ENCODE measurements around the gene STPG2.

GRCh38 chr4:97812768-97813167 is 330.5 kb downstream of the STPG2 start:
- TF ChIP-seq, protein P1, sequence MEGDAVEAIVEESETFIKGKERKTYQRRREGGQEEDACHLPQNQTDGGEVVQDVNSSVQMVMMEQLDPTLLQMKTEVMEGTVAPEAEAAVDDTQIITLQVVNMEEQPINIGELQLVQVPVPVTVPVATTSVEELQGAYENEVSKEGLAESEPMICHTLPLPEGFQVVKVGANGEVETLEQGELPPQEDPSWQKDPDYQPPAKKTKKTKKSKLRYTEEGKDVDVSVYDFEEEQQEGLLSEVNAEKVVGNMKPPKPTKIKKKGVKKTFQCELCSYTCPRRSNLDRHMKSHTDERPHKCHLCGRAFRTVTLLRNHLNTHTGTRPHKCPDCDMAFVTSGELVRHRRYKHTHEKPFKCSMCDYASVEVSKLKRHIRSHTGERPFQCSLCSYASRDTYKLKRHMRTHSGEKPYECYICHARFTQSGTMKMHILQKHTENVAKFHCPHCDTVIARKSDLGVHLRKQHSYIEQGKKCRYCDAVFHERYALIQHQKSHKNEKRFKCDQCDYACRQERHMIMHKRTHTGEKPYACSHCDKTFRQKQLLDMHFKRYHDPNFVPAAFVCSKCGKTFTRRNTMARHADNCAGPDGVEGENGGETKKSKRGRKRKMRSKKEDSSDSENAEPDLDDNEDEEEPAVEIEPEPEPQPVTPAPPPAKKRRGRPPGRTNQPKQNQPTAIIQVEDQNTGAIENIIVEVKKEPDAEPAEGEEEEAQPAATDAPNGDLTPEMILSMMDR (IDR thresholded peaks at IDR 0.05): no peak
- TF ChIP-seq POLR2A (IDR thresholded peaks at IDR 0.05) (no peak), POLR2AphosphoS5 (IDR thresholded peaks at IDR 0.05) (no peak)
